HG03108 (cell line): ENCODE results near the gene GRIK2.
"Not testable (repeated sequence)": the region's sequence is repeated elsewhere in the genome, so short reads cannot be mapped to it uniquely, and the experiment has no call there.

Experiments
- ATAC-seq: cut with Tn5 transposase; IDR thresholded peaks from one replicate; pipeline ENCODE4 v1.9.1; 2021; ENCODE audit warnings: moderate library complexity; ENCODE audit not compliant: unreplicated experiment

Gene GRIK2

DNA sequence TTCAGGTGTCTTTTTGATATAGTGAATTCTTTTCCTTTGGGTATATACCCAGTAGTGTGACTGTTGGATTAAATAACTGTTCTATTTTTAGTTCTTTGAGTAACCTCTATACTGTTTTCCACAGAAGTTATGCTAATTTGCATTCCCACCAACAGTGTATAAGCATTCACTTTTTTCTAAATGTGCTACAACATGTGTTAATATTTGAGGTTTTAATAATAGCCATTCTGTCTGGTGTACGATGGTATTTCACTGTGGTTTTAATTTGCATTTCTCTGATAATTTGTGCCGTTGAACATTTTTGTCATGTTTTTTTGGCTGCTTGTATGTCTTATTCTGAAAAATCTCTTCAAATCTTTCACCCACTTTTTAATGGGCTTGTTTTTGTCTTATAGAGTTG is 563.5 kb downstream of the GRIK2 start:
- no peak for ATAC-seq

DNA sequence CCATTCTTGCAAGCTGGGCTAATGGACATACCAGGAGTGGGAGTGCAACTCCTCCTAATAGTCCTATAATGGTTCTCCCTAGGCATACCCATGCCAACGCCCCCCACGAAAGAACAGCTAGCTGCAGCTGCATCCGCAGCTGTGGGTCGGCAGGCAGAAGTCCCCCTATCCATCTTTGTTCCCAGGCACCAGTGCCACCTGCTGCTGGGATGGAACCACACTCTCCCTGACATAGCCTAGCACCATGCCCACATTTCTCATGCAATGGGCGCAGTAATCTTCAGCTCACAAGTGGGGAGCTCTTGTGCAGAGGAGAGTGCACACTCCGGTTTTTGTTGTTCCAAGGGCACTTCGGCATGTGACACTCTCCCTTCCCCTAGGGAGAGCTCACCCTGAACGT is 567.8 kb downstream of the GRIK2 start:
- ATAC-seq: no peak

DNA sequence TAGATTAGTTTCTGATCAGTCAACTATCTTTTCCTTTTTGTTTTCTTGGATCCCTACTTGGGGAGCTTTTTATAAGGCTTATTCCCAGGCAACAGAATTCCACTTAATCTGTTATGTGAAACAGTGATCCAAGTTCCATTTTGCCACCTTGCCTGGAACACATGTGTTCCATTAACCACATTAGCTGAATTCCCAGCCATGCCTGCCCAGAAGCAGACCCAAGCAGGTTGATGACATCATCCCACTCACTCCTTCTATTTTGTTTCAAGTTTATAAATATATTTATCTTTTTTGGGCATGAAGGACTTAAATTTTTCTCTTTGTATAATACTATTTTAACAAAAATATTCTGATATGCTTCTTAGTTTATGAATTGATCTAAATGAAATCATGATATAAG is 587.4 kb downstream of the GRIK2 start:
- ATAC-seq: no peak

DNA sequence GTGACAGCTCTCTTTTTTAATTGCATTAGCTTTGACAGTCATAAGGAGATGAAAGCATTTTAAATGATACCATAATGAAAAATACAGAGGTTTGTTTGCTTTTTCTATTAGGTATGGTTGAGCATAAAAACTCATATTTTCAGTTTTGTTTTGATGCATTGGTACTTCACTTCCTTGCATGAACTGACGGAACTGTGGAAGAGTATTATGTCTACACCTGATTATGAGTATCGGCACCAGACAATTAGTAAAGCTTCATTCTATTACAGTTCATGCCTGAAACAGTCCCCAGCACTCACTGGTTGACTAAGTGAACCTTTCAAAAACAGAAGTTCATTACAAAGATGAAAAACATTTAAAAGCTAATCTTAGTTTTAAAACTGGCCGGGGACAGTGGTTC is 593.0 kb downstream of the GRIK2 start:
- ATAC-seq: no peak

DNA sequence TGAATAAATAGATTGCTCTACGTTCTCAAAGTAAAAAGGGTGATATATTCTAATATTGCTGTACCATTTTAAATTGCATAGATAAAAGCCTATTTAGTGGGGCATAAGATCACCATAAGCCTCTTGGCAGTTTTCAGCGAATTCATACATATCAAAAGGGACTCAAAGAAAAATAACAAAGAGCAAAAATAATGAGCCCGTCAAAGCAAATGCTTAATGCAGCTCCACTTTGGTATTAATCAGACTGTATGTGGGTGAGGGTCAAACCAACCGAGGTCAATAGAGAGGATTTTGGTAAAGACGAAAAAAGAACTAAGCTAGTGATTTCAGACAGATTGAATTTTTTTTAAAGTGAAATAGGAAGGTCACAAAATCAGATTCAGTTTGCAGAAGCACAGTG is 598.8 kb downstream of the GRIK2 start:
- ATAC-seq: no peak

DNA sequence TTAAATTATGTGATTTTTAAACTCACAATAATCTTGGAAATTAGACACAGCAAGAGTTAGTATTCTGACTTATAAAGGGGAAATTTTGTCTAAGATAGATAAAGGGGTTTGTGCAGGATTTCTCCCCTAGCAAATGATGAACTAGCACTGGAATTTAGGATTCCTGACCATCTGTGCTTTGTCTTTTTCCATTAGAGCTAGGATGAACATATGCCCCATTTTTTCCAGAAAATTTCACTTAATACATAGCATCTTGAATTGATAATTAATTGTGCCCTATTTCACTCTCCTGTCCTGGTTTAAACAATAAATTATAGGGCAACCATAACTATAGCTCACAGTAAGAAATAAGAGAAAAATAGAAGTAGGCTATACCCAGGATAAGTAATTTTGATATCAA is 601.0 kb downstream of the GRIK2 start:
- ATAC-seq: no peak

DNA sequence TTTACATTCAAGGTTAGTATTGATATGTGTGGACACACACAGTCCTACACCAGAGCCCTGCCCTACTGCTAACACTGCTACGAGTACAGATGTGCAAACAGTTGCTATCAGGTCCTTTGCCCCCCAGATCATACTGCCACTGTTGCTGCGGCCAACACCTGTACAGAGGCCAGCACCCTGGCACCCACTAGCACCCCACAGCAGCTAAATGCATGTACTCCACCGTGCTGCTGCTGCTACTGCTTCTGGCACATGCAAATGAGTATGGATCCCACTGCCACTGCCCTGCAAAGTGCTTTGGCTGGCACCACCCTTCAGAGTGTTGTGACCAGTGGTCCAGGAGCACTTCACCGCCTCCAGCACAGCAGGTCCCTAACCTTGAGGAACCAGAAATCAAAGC is 621.9 kb downstream of the GRIK2 start:
- ATAC-seq: no peak

DNA sequence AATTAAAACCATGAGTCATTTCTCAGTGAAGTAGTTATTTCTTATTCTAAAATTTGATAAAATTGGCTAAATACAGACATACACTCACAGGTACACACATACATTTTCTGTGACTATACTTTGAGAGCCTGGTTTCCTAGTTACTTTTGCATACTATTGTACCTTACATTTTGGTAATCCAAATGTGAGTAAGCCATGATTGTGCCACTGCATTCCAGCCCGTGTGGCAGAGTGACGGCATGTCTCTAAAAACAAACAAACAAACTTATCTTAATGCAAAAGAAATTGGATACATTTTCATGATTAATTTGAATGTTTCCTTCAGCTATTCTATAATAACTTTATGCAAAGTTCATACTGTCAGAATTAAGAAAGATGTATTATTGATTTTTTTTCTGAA is 628.8 kb downstream of the GRIK2 start:
- no peak for ATAC-seq

DNA sequence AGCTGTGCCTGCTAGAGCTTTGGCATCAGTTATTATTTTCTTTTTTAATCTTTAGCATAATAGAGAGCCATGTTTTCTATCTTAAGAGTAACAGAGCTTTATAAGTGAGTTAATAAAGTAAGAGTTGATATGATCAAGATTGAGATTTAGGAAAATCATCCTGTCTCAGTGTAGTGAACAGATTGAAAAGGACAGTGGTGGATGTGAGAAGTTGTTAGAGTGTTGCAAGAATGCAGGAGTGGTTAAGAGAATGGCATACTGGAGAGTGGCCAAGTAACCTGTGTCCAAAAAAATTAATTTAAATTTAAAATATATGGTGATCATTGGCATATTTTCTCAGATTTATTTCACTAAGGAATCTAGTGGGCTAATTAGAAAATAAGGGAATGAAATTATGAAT is 629.3 kb downstream of the GRIK2 start:
- ATAC-seq: no peak

DNA sequence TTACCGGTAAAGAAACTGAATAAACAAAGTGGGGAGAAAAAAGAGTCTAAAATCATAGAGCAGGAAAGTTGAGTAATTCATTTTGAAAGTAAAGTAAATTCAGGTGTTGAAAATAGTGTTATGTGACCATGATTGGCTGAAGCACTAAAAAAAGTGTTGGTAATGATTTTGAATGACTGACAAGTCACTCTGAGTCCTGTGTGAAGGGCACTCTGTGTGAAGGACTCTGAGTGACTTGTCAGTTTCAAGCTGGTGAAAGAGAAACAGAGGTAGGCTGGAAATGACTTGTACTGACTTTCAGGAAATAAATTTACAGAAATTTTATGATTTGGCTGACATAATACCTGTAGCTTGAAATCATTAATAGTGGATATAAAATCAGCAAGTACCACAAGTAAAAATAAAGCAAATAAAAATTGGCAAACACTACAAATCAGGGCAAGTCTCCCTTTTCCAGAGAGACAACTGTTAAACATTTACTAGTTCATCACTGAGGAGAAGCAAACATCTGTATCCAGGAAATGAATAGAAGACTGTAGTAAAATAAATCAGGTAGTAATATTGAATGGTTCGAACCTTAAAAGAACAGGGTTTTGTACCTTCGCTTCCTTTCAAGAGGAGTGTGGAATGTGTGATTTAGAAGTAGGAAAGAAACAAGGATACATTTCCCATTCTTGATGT is 630.6 kb downstream of the GRIK2 start:
- no peak for ATAC-seq

DNA sequence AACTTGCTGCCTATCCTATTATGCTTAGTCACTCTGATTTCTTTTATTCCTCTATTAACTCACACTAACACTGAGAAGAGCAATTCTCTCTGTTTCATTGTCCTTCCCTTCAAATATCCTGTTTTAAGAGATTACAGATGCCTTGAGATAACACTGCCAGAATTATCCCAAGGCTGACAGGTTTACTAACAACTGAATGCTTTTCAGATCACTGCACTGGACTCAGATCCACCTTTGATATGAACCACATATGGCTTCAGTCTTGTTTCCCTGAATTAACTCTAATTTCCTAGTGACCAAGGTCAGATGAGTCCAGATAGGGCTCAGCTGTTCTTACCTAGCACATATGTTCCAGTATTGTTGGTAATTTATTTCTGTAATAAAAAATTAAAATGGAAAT is 633.1 kb downstream of the GRIK2 start:
- no peak for ATAC-seq

DNA sequence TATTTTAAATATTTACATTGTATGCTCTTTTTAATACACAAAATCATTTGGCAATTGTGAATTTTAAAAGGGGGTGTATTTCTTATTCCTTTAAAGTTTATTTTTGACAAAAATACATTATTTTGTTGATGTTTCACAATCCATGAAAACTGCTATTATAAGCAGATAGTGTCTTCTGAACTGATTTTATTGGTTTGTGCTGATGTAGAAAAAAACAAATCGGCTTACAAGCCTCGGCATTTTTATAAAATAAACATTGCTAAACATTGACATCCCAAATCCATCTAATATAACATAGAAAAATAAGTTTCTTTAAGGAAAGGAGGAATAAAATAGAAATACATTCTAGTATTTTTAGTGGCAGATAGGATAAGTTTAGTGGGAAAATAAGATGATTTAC is 634.7 kb downstream of the GRIK2 start:
- no peak for ATAC-seq

DNA sequence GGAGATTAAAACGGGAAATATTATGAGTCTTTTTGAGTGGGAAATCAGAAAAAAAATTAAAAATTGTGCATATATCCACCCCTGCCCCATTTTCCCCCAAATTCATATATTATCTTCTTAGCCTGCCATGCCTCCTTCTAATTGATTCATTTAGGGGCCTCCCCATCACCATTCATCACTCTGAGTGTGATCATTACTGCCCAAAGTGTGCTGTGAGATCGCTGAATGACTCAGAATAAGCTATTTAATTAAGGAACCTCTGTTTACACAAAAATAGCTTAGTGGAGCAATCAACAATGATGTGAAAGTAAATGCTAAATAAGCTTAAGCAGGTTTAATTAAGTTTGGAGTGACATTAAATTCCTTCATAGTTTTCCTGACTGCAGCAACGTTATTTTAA is 645.5 kb downstream of the GRIK2 start:
- no peak for ATAC-seq

DNA sequence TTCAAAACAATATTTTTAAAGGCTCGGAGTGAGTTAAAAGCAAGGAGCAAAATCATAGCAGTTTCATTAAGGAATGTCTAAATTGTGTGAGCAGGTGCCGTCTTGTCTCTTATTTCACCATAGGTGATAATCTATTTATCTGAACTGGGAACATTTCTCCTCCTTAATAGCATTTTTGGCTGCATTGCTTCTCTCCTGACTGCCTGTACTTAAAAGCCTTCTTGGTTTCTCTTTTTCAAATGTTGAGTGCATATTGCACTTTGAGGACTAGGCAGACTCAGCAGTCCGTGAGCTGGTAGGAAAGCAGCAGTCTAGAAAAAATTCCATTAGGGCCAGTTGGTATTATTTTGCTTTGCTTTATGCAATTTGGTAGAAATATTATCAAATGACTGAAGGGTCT is 645.9 kb downstream of the GRIK2 start:
- no peak for ATAC-seq

DNA sequence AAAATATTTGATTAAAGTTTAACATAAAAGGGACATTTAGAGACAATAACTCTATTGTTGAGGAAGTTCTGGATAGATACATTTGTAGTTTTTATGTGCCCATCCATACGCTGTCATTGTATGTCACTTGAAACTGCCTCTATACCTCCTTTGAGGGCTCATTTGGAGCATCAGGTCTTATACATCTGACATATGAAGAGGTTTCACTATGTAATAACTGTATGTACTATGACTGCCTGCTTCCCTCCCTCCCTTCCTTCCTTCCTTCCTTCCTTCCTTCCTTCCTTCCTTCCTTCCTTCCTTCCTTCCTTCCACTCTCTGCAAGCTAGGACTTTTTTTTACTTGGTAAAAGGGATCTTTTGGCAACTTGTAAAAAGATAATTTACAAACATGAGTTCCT is 657.5 kb downstream of the GRIK2 start:
- ATAC-seq: no peak

DNA sequence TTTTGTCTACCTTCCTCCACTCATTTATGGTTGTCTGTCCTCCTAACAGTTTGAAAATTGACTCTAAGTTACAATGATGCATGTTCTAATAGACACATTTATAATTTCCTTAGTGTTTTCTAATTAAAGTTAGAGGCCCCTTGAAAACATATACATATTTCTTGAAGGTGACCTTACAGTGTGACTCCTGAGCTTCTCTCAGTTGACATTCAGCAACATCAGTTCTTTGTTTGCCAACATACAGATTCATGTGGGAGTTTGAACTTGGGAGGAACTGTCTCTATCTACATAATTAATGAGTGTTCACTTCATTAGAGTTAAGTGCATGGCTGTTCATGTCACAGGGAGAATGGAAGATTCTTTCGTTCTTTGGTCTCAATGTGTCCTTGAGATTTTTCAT is 658.2 kb downstream of the GRIK2 start:
- ATAC-seq: no peak

DNA sequence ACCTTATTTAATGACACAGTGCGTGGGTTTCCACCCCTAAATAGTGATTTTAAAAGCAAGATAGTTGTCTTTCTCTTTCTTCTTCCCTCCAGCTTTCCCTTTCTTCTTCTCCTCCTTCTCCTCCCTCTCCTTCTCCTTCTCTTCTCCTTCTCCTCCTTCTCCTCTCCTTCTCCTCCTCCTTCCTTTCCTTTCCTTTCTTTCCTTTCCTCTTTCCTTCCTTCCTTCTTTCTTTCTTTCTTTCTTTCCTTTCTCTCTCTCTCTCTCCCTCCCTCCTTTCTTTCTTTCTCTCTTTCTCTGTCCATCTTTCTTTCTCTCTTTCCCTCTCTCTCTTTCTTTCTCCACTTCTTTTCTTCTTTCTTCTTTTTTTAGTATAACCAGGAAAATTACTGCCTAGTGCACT is 670.6 kb downstream of the GRIK2 start:
- ATAC-seq: no peak

DNA sequence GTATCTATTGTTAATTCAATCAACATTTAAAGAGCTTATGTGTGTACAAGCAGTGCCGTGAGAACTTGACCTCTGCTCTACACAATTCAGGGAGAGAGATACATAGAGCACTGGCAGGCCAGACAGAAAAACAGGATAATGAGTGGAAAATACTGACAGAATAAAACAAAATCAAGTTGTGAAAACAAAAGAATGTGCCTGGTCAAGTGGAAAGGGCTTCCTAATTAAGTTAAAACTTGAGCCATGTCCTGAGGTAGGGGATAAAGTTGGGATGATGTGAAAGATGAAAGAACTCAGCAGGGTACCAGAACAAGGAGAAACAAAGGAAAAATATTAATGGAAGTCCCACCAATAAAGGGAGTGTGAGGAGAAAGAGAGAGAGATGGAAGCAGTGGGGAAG is 672.8 kb downstream of the GRIK2 start:
- ATAC-seq: no peak

DNA sequence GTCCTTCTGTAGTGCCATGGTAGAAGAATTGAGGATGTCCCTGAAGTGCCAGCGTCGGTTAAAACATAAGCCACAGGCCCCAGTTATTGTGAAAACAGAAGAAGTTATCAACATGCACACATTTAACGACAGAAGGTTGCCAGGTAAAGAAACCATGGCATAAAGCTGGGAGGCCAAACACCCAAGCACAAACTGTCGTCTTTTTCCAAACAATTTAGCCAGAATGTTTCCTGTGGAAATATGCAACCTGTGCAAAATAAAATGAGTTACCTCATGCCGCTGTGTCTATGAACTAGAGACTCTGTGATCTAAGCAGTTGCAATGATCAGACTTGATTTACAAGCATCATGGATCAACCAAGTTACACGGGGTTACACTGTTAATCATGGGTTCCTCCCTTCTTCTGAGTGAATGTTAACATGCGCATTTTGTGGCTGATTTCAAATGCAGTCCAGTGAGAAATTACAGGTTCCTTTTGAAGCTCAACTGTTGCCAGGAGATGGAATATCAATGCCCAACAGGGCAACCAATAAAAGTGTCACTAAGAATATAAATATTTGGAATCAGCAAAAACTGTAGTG is 674.9 kb downstream of the GRIK2 start:
- ATAC-seq: no peak

DNA sequence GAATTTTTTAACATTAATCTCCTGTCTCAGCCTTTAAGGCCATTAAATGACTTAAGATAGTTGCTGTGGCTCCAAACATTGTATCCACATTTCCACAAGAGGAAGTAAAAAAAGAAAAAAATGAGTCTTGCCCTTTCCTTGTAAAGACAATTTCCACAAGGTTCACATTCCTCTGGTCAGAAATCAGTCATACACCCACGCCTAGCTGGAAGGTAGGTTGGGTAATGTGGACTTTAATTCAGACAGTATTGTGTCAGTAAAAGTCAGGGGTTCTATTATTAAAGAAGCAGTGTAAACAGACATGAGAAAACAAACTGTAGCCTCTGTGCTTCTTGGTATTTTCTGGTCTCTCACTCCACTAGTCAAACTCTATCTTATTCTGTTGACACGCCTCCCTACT is 682.0 kb downstream of the GRIK2 start:
- no peak for ATAC-seq

DNA sequence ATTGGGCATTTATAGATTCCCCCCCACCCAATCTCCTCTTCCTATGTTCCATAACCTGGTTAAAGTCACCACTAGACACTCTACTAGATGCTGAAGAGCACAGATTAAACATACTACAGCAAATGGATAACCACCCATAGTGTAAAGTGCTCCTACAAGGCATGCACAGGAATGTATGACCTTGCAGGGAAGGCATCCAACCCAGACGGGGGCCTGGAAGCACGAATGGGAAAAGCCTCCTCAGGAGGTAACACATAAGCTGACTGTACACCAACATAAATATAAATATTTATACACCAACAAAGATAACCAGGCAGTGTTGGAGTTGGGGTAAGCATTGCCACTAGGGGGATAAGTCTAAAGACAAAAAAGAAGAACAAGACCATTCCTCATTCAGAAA is 691.7 kb downstream of the GRIK2 start:
- no peak for ATAC-seq

DNA sequence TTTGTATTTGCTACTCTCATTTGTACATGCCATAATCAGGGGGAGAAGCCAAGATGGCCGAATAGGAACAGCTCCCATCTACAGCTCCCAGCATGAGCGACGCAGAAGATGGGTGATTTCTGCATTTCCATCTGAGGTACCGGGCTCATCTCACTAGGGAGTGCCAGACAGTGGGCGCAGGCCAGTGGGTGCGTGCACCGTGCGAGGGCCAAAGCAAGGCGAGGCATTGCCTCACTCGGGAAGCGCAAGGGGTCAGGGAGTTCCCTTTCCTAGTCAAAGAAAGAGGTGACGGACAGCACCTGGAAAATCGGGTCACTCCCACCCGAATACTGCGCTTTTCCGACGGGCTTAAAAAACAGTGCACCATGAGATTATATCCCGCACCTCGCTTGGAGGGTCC is 694.7 kb downstream of the GRIK2 start:
- ATAC-seq: not testable (repeated sequence)

DNA sequence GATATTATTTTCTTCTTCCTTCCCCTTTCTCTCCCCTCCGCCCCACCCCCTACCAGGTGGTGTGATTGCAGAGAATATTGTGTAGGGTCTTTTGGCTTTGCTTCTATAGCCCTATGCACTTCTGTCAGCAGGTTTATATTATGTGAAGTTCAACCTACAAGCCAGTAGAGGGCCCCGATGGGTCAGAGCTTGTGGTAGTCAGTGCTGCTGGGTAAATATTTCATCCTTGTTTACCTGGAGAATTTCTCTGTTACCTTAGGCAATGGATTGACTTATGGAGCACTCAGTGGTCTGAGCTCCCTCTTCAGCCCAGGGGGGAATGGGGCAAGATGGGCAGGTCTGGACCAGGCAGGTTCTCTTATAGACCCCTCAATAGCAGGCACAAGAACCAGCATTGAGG is 720.9 kb downstream of the GRIK2 start:
- ATAC-seq: no peak
